Measurements from ENCODE around the gene TLK2. TPM values are rescaled to one million over a fixed set of nuclear protein-coding genes. Genes with fewer than 3 reads are reported as not detected.

Gene TLK2
- total and polyA plus RNA-seq, 5 donors = 14.6 to 29.1 (median 27.1) TPM

- WGBS = 84% methylated on average over 9 of the region's 9 CpGs
- H3K9me3 ChIP-seq (ENCODE audit: control insufficient read depth, low read length) = no peaks in the 10 kb centered on the region
- peaks cover 2% of the 10 kb centered on the region for H3K4me1 ChIP-seq (ENCODE audit: control insufficient read depth, insufficient read depth, low read length)
- H3K27me3 ChIP-seq (ENCODE audit: control insufficient read depth, insufficient read depth) = no peaks in the 10 kb centered on the region
- DNase-seq = no peak
- ATAC-seq = no peak
- no peak overlapping the region for H3K27ac ChIP-seq (ENCODE audit: low read length)
- intact Hi-C loops (cut with DNase I) = no loop called here
- no peak overlapping the region for H3K4me3 ChIP-seq (ENCODE audit: low read length)
Observed at GRCh38 chr17:62657690-62658089, 179.1 kb downstream of the TLK2 start.

- intact Hi-C loops (cut with DNase I) = no loop called here
- no peak for DNase-seq
- Histone ChIP-seq H3K9me3 (ENCODE audit: control insufficient read depth, low read length) (no peaks in the 10 kb centered on the region), H3K27ac (ENCODE audit: low read length) (no peak overlapping the region), H3K4me1 (ENCODE audit: control insufficient read depth, insufficient read depth, low read length) (peaks cover 2% of the 10 kb centered on the region), H3K4me3 (ENCODE audit: low read length) (no peak overlapping the region), H3K27me3 (ENCODE audit: control insufficient read depth, insufficient read depth) (no peaks in the 10 kb centered on the region)
- 83% methylated on average over 15 of the region's 15 CpGs for WGBS
- ATAC-seq = no peak
Observed at GRCh38 chr17:62658136-62658920, 179.7 kb downstream of the TLK2 start.

- Histone ChIP-seq H3K27me3 (ENCODE audit: control insufficient read depth, insufficient read depth) (no peaks in the 10 kb centered on the region), H3K9me3 (ENCODE audit: control insufficient read depth, low read length) (no peaks in the 10 kb centered on the region), H3K4me3 (ENCODE audit: low read length) (no peak overlapping the region), H3K4me1 (ENCODE audit: control insufficient read depth, insufficient read depth, low read length) (no peaks in the 10 kb centered on the region), H3K27ac (ENCODE audit: low read length) (no peak overlapping the region)
- DNase-seq = no peak
- 93% methylated on average over 2 of the region's 2 CpGs for WGBS
- ATAC-seq = no peak
- intact Hi-C loops (cut with DNase I) = no loop called here
Observed at GRCh38 chr17:62660629-62661118, 182.0 kb downstream of the TLK2 start.

GRCh38 chr17:62661337-62661736 lies 182.7 kb downstream of the TLK2 start:
- 100% methylated on average over 1 of the region's 1 CpG for WGBS
- DNase-seq (no peak), ATAC-seq (no peak)
- Histone ChIP-seq H3K4me3 (ENCODE audit: low read length) (no peak overlapping the region), H3K27me3 (ENCODE audit: control insufficient read depth, insufficient read depth) (no peaks in the 10 kb centered on the region), H3K9me3 (ENCODE audit: control insufficient read depth, low read length) (no peaks in the 10 kb centered on the region), H3K4me1 (ENCODE audit: control insufficient read depth, insufficient read depth, low read length) (no peaks in the 10 kb centered on the region), H3K27ac (ENCODE audit: low read length) (no peak overlapping the region)
- intact Hi-C loops (cut with DNase I) = no loop called here

GRCh38 chr17:62662855-62663254 lies 184.2 kb downstream of the TLK2 start:
- Histone ChIP-seq H3K27me3 (ENCODE audit: control insufficient read depth, insufficient read depth) (no peaks in the 10 kb centered on the region), H3K27ac (ENCODE audit: low read length) (no peak overlapping the region), H3K9me3 (ENCODE audit: control insufficient read depth, low read length) (no peaks in the 10 kb centered on the region), H3K4me3 (ENCODE audit: low read length) (no peak overlapping the region), H3K4me1 (ENCODE audit: control insufficient read depth, insufficient read depth, low read length) (no peaks in the 10 kb centered on the region)
- WGBS = 89% methylated on average over 6 of the region's 6 CpGs
- intact Hi-C loops (cut with DNase I) = no loop called here
- ATAC-seq (no peak), DNase-seq (no peak)

Other genes starting within 250 kb of the TLK2 start
- gene EFCAB3, start 98.3 kb upstream of the TLK2 start, total RNA-seq = not detected
- gene EFCAB3, start 98.3 kb upstream of the TLK2 start, polyA plus RNA-seq = not detected
- gene METTL2A, start 54.9 kb upstream of the TLK2 start, total RNA-seq = 10 to 100 TPM; 12.0 to 17.3 (median 15.8) TPM
- 10.6 TPM for gene METTL2A, start 54.9 kb upstream of the TLK2 start, polyA plus RNA-seq
- 10 to 100 TPM; 33.7 to 91.9 (median 56.4) TPM for gene MRC2, start 148.8 kb downstream of the TLK2 start, total RNA-seq
- 36.7 TPM for gene MRC2, start 148.8 kb downstream of the TLK2 start, polyA plus RNA-seq

All from right cardiac atrium (tissue), 5 donors.